DMS53 treated with DMSO at 0.1 percent for 48 hours (cell line): ENCODE measurements around the gene SETBP1.

Experiments used
- DNase-seq: peaks from one replicate; lab custom pipeline; 2025; ENCODE audit not compliant: unreplicated experiment; lab: John Stamatoyannopoulos, UW

SETBP1 gene

DNA sequence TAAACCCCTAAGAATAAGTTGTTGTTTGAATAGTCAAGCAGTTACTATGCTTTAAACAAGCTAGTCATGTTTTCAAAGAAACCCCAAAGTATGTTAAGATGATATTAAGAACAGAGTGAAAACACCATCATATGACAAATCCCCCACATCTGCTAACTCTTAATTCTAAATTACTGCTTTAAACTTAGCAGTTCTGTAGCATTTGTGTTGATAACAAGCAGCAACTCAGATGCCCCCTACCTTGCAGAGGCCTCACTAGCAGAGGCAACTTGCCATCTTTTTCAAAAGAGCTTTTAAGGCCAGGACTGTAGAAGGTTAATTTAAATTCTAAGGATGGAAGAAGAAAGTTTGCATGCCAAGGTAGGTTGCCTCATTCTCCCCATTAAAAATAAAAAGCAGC, 376.2 kb downstream of the SETBP1 start:
- DNase-seq = no peak

DNA sequence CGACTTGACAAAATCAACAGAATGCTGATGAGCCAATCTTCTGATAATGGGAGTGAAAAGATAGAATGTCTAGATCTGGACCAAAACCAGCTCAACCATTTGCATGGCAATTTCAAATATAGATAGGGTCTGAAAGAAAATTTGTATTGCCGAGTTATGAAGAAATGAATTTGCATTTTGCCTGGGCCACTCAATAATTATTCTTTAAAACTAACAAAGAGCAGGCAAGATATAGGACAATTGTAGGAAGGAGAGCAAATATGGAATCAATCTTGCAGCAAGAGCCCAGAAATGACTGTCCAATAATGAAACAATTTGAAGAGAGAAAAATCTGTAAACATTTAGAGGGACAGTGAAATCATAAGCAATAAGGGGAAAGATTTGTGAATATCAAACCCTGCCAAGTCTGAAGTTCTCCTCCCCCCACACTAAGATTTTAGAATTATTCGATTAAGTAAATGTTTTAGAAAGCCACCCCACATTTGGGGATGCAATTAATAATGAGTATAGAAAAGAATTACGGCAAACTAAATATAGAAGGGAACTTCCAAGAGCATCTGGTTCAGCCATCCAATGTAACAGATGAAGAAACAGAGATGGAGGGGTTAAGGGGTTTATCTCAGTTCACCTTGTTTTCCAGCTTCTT, 377.4 kb downstream of the SETBP1 start:
- no peak for DNase-seq

DNA sequence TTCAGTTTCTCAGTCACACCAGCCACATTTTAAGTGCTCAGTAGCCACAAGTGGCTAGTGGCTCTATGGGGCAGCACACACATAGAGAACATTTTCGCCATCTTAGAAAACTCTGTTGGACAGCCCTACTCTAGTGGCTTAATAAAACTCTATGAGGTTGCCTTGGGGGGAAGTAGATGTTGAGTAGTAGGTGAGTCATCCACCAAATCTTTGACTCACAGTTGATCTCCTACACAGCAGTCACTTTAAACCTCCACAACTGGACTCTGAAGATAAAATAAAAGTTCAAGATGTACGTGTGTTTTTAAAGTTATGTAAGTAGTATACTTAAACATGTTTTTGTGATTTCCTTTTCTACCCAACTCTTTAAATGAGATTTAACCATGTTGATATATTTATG, 379.0 kb downstream of the SETBP1 start:
- DNase-seq = no peak

DNA sequence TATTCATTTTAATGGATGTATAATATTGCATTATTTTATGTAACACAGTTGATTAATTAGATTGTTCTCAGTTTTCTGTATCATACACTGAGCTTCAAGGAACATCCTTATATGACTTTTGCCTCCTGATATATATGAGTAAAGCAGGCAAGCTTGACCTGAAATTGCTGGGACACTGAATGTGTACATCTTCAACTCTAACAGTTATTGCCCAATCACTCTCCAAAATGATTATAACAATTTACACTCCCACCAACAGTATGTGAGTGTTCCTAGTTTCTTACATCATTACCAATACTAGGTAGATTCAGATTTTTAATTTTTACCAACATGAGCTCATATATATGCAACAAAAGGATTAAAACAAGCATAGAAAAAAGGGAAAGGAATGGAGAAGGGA, 379.4 kb downstream of the SETBP1 start:
- DNase-seq = no peak

DNA sequence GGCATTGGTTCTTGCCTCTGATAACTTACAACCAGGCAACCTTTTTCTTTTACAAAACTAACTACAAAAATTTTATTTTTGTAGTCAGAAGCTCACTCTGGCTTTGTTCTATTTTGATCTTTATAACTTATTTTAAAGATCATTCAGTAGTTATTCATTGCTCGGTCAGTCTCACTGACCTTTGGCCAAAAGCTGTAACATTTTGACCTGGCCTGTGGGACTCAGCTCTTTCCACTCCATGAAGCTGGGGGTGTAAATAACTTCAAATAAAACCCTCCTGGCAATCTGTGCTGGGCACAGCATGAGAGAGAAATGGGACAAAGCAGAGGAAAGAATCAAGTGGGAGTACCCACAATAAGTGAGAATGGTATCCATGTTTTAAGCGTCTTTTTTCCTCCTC, 380.7 kb downstream of the SETBP1 start:
- DNase-seq = no peak

DNA sequence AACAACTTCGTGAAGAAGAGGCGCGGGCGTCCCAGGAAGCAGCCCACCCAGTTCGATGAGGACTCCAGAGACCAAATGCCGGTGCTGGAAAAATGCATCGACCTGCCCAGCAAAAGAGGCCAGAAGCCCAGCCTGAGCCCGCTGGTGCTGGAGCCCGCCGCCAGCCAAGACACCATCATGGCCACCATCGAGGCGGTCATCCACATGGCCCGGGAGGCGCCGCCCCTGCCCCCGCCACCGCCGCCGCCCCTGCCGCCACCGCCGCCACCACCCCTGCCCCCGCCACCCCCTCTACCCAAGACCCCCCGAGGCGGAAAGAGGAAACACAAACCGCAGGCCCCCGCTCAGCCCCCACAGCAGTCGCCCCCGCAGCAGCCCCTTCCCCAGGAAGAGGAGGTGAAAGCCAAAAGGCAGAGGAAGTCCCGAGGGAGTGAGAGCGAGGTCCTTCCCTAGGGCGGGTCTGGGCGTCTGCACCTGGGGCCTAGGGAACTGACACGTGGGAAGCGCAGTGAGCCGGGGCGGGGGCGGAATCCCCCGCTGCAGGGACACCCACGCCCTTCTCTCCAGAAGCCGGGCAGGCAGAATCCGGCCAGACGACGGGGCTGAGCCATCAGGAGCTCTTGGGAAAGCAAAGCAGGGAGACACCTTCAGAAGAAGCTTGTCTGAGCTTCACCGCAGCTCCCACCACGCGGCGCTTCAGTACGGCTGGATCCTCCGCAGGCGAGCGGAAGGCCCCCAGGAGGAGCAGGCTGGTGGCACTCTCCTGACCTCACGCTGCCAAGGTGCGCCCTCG, 382.8 kb downstream of the SETBP1 start:
- DNase-seq = no peak

DNA sequence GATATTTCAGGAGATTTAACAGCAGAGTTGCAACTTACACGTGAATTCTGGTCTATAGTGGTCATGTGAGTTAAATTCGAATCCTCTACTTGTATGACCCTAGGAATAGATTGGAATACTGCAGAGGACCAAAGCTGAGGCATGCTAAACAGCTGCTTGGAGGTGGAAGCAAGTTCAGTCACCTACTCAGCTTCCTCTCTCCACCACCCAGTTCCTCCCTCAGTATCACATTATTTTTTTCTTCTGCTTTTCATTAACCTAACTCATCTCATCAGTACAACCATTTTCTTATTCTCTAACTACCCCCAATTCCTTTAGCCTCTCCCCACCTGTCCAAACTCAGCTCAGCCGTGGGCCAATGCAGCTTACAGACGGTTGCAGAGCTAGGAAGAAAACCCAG, 385.5 kb downstream of the SETBP1 start:
- no peak for DNase-seq

DNA sequence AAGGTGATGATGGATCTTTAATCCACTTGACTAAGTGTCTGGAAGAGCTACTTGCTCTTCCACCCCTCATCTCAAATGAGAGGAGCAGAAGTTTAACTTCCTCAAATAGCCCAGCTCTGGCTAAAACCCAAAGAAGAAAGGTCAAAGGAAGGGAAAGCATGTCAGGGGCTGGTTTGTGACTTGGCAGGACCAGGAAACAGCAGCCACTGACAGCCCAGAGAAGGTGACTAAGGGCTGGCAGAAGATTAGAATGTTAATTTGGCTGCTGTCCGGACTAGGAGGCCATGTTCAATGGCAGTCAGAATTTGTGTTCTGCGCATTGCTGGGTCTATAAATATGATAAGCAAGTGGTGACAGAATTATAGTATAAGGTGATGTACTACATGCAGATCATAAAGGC, 386.2 kb downstream of the SETBP1 start:
- DNase-seq = no peak

DNA sequence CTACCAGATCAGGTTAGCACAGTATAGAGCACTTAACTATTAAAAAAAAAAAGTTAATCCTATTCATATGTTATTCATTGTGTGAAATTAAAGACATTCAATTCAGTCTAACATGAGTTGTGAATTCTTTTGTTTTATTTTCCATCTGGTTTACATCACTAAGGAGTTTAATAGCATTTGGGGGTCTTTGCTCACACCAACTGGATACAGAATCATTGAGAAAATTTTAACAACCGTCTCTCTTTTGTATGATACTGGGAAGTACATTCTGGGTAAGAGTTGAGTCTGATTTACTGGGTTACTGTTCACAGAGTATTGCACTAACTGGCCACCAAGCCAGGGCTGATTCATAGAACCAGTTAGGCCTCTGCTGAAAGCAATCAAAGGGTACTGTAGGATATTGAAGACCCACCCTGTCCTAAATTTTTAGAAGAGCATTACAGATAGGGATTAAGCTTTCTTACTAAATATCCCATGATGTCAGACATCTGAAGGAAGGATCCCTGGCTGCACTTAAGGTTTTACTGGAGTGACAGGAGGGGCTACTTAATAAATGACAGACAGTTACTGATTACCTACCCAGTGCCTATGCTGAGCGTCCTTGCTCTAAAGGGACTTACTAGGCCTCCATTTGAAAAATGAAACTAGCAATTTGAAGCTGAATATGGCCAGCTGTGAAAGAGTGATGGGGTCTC, 387.9 kb downstream of the SETBP1 start:
- DNase-seq = no peak

DNA sequence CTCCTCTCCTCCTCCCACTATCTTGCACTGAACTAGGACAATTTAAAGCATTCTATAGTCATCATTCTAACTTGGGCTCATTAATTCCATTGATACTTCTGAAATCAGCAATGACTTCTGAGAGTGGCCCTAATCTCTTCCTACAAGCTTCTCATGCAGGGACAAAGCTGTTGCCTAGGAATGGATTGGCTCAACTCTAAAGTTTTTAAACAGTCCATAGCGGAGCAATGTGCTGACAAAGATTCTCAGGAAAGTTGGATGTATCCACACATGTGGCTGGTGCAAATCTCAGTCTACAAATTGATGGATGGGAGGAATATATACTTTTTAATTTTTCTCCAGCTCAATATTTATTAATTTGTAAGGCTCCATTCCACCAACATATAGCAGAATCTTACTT, 388.9 kb downstream of the SETBP1 start:
- no peak for DNase-seq

DNA sequence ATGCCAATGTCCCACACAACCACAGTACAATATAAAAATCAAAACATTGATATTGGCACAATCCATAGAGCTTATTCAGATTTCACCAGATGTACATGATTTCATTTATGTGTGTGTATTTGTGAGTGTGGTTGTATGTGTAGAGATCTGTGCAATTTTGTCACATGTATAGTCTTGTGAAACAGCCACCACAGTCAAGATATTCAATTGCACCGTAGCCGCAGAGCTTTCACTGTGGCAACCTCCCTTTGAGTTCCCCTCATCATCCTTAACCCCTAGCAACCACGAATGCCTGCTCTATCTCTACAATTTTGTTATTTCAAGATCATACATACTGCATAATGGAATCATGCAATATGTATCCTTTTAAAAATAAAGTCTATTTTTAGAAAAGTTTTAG, 391.3 kb downstream of the SETBP1 start:
- DNase-seq = no peak

DNA sequence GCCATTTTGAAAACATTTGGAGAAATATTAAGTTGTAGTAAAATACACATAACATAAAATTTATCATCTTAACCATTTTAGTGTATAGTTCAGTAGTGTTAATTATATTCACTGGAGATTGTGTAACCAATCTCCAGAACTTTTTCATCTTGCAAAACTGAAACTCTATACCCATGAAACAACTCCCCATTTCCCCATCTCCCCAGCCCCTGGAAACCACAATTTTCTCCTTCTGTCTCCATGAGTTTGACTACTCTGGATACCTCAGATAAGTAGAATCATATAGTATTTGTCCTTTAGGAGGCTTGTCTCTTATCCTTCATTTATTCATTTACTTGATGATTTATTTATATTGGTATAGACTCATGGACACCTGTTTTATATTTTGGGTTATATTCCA, 392.9 kb downstream of the SETBP1 start:
- DNase-seq = no peak

DNA sequence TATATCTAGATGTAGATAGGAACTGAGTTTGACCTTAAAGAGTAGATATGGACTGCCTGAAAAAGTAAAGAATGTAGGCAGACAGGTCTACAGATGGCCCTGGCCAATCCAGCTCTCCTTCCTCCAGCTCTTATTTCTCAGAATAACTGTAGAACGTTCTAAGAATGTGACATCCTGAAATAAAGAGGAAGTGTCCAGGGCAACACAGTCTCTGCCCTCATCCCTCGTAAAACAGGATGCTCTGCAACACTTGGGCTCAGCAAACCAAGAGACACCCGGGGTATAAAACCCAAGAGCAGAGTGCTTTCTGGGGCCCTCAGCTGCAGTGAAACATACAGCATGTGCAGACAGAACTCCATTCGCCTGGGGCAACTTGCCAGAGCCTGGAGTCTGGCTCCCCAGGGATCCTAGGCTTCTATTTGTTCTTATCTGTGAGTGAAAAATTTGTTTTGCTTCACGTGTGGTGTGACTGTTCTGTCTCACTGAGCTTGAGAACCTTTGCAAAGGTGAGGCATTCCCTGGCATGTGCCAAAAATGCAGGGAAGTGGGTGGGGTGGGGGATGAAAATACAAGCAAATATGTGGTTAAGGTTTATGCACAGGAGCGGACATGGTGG, 401.0 kb downstream of the SETBP1 start:
- DNase-seq = no peak

DNA sequence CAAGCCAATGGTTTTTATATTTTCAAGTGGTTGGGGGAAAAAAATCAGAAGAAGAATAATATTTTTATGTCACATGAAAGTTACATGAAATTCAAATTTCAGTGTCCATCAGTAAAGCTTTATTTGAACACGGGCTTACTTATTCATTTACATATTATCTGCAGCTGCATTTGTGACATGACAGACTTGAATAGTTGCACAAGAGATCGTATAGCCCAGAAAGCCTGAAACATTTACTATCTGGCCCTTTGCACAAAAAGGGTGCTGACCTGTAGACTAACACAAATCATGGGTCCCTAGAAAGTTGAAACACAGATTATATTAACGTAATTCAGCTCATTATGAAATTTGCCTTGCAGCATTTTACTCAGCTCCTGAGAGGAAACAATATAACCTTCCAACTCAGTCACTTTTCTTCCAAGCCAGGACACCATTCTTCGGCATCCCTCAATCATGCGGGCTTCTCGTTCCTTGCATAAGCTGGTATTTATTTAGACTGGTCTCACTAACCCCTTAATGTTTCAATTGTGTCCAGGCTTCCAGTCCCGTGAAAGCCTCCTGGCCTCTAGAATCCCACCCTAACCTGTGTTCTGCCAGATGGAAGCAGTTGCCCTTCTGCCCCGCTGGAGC, 402.7 kb downstream of the SETBP1 start:
- no peak for DNase-seq

DNA sequence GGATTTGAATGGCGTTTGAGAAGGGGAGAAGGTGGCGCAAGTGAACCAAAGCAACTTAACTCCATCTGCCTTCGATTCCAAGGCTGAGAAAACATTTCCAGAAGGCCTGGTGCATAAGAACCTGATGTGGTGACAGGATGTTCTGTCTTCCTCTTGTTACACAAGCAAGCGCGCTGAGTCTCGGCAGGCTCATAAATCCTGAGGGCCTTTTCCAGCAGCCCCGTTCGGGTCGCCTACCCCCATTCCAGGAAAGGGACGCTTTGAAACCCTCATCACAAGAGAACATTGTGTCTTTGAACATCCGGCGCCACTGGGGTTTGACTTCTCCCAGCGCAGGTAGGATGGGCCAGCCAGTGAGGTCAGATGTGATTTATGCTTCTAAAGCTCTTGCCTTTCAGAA, 403.5 kb downstream of the SETBP1 start:
- DNase-seq = no peak

DNA sequence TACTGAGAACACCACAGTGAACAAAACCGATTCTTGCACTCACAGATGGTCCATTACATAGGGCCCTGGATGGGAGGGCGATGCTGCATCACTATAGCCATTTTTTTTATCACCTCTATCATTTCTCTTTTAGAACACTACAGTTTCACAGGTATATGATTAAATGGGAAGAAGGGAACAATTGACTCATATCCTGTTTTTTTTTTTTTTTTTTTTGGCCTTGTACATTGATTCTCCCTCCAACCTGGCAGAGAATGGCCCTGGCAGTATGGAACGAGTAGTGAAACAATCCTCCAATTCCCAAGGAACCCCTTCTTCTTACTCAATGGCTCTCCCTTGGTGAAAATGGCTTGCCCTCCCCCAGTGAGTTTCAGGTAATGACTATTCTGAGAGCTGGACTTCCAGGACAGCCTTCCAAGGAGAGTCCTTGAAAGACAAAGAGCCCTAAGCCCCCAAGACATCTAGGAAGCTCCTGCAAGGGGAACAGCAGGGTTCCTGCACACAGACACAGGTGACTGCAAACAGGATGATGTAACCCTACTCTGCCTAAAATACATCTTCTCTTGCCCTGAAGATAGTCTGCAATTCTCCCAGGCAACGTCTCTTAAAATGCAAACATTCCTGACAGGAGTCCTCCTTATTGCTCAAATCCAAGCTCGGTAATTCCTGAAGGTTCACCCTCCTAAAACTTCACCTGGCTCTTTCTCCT, 405.4 kb downstream of the SETBP1 start:
- no peak for DNase-seq

DNA sequence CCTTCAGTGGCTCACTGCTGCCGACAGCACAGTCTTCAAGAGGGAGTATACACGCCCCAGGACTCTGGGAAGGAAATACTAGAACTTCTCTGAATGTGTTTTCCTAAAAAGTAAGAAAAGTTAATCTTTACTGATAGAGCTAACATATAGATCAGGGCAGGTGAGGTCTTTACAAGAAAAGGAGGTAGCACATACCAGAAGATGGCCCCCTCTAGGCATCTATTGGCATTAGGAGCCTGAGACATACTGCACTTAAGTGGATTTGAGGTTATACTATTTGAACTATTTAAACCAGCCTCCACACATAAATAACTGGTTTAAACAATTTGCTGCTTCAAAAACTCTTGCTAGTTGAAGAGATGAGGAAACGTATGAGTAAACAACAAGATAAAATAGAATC, 406.1 kb downstream of the SETBP1 start:
- no peak for DNase-seq

DNA sequence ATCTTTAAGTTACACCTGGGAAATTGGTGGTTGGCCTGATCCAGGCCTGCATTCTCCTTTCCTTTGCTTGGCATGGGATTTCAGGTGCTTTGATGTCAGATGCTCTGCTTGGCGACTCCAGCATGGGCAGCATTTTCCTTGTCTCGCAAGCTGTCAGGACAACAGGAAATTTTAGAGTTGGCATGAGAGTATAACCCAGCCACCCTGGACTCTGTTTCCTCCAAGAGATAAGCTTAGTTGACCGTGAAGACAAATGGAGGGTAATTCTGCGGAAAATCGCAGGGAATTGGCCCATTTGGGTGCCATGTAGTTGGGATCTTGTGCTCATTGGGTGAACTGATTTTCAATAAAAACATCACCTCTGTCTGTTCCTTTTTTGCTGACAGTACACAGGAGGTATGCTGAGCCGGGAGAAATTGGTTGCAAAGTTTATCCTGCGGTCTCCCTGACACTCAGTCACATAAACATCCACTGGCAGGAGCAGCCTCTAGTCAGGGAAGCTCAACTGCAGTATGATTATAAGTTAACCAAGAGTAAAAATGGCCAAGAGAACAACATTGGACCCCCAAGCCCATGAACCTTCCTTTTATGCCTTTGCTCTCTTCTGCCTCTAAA, 409.9 kb downstream of the SETBP1 start:
- no peak for DNase-seq

DNA sequence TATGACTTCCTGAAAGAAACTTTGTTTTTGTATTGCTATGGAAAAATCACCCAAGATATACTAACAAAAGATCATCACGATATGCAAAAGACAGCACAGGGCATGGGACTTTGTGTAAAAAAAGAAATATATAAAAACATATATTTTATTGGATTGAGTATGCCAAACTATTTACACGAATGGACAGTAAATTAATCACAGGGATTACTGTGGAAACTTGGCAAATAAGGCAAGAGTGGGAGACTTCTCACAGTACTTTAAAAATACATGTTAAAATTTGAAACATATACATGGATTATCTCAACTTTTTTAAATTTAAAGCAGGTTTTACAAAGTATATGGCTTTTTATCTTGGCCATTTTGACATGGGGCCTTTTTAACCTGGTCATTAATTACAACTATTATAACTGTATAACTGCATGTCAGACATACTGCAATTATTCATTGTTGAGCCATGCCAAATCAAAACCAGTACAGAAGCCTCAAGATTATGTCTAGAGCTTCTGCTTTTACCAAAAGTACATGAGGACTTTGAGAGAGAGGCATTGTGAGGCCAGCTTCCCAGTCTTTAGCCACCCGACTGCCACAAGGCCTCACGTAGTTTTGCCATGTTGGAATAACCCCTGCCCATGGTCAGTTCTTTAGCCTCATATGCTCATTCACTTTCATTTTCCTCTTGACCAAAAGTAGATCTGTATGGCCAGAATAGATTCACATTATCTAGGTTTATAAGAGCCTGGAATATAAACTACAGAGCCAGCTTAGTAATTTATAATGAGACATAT, 419.8 kb downstream of the SETBP1 start:
- no peak for DNase-seq

DNA sequence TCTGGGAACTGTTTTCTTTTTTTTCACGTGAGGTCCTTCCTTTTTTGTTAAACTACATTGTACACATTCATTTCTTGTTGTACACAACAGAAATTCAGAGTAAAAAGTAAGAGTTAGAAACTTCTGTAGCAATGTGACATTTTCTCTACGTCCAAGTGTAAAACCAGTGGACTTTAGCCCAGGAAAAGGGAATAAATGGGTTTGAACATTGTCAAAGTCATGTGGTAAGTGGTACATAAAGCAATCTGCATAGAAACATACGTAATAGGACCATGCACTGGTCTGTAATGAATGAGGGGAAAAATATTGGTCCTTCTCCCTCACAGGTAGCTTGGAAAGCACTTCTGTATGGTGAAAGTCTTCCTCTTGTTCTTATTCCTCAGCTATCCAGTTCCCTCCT, 421.4 kb downstream of the SETBP1 start:
- no peak for DNase-seq
